Hepatocyte (in vitro differentiated cells): ENCODE results near the gene TDRD1.

Experiments used
- CTCF ChIP-seq: fragments of 200-600 bp; sonication (generic); IDR thresholded peaks from 2 replicates; pipeline ENCODE4 v1.5.1; 2016; ENCODE audit warnings: antibody characterized with exemption, mild to moderate bottlenecking; ENCODE audit not compliant: poor library complexity
- EZH2 ChIP-seq: fragments of 200-600 bp; sonication (generic); IDR thresholded peaks from 2 replicates; pipeline ENCODE4 v1.6.1; 2016; ENCODE audit warnings: antibody characterized with exemption, mild to moderate bottlenecking, borderline replicate concordance
- EZH2phosphoT487 ChIP-seq: fragments of 200-600 bp; sonication (generic); IDR thresholded peaks from one replicate; pipeline ENCODE4 v1.6.1; 2018; ENCODE audit warnings: antibody characterized with exemption, mild to moderate bottlenecking, low read depth, moderate library complexity; ENCODE audit not compliant: unreplicated experiment, severe bottlenecking

DNA sequence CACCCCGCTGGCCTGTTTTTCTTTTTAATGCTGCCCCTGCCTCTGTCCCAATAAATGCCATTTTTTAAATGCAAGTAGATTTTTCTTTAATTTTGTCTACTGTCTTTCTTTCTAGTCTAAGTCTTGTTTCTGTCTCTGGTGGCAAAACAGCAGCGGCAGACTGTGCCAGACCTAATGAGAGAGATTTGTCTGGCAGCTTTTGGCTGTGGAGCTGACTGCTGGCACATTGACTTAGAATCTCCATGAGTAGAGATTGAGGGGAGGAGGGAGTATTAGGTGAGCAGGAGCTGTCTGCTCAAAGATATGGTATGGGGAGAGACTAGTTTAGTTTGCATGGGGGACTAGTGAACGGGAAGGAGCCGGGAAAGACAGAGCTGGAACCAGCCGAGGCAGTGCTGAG is 72.9 kb downstream of the TDRD1 start:
- TF ChIP-seq CTCF (no peak), EZH2 (no peak), EZH2phosphoT487 (no peak)
